Fibroblast of skin of left quadriceps (primary cell): Measurements from ENCODE around the gene FGFBP1.
"Not testable (repeated sequence)": the region's sequence is repeated elsewhere in the genome, so short reads cannot be mapped to it uniquely, and the experiment has no call there.

Source experiments
- DNase-seq, 2 experiments: peaks; one replicate each; pipeline ENCODE4 v3.0.0-alpha.2; 2013; ENCODE audit warnings: low read depth in 2 of 2

The FGFBP1 gene

GRCh38 chr4:15945516-15945915 lies 7.0 kb upstream of the FGFBP1 start:
- no peak for DNase-seq

GRCh38 chr4:15944895-15945294 lies 6.4 kb upstream of the FGFBP1 start:
- no peak for DNase-seq

GRCh38 chr4:15942283-15942682 lies 3.7 kb upstream of the FGFBP1 start:
- DNase-seq, result no peak

- DNase-seq, result no peak
Measured at GRCh38 chr4:15938182-15938581, 358 bp downstream of the FGFBP1 start.

GRCh38 chr4:15936495-15936894 lies 2.0 kb downstream of the FGFBP1 start:
- no peak for DNase-seq

- no peak for DNase-seq
Measured at GRCh38 chr4:15935504-15936402, 2.8 kb downstream of the FGFBP1 start.

GRCh38 chr4:15934259-15934658 lies 4.3 kb downstream of the FGFBP1 start:
- DNase-seq, result no peak

- no peak for DNase-seq
Measured at GRCh38 chr4:15931451-15932210, 6.9 kb downstream of the FGFBP1 start.

- no peak for DNase-seq
Measured at GRCh38 chr4:15930314-15930713, 8.2 kb downstream of the FGFBP1 start.

GRCh38 chr4:15929540-15929939 lies 9.0 kb downstream of the FGFBP1 start:
- no peak for DNase-seq

- no peak for DNase-seq
Measured at GRCh38 chr4:15928883-15929282, 9.7 kb downstream of the FGFBP1 start.

GRCh38 chr4:15926486-15926885 lies 12.1 kb downstream of the FGFBP1 start:
- DNase-seq, result no peak

GRCh38 chr4:15925830-15926229 lies 12.7 kb downstream of the FGFBP1 start:
- no peak for DNase-seq

- no peak for DNase-seq
Measured at GRCh38 chr4:15921592-15921932, 17.0 kb downstream of the FGFBP1 start.

- DNase-seq, result peak; percentile 97 to 98
Measured at GRCh38 chr4:15920723-15921591, 17.6 kb downstream of the FGFBP1 start.

GRCh38 chr4:15918484-15919129 lies 19.9 kb downstream of the FGFBP1 start:
- no peak for DNase-seq

GRCh38 chr4:15917297-15917696 lies 21.2 kb downstream of the FGFBP1 start:
- peak; percentile 72 for DNase-seq

- DNase-seq, result not testable (repeated sequence)
Measured at GRCh38 chr4:15916358-15916757, 22.2 kb downstream of the FGFBP1 start.

GRCh38 chr4:15914736-15915135 lies 23.8 kb downstream of the FGFBP1 start:
- DNase-seq, result no peak

- no peak for DNase-seq
Measured at GRCh38 chr4:15914291-15914690, 24.2 kb downstream of the FGFBP1 start.

GRCh38 chr4:15913631-15913970 lies 24.9 kb downstream of the FGFBP1 start:
- DNase-seq, result peak; percentile 83
